B cell (primary cell): ENCODE results near the gene SLIT3. TPM values are rescaled to one million over a fixed set of nuclear protein-coding genes. Genes with fewer than 3 reads are reported as not detected.

Source experiments
- ATAC-seq: fragments of 200-7000 bp; cut with Tn5 transposase; one replicate; pipeline ENCODE4 v1.10.0; 2021; ENCODE audit warnings: low read depth, mild to moderate bottlenecking, moderate number of reproducible peaks, moderate library complexity
- CTCF ChIA-PET: fragments of 350-600 bp; sonication (Branson Sonifier 250); formaldehyde crosslinking; loops from one replicate; lab custom pipeline; 2021; ENCODE audit warnings: antibody characterized with exemption, inconsistent platforms; lab: Charles Lee
- POLR2A ChIA-PET: fragments of 350-600 bp; sonication (Branson Sonifier 250); formaldehyde crosslinking; loops from one replicate; lab custom pipeline; 2021; ENCODE audit warnings: antibody characterized with exemption; lab: Charles Lee
- DNase-seq: peaks from one replicate; pipeline ENCODE4 v3.0.0; 2013
- H2AFZ ChIP-seq: 2 replicates; pipeline ENCODE4 v1.6.1; 2012; ENCODE audit warnings: mild to moderate bottlenecking, low read depth, low read length; ENCODE audit not compliant: insufficient read depth, poor library complexity, severe bottlenecking
- H3K27ac ChIP-seq, 2 donors: 1 replicate in 1 of 2; 2 replicates in 1 of 2; pipeline ENCODE4 v1.5.1; 2012 to 2013; ENCODE audit warnings: low read length in 2 of 2, mild to moderate bottlenecking in 2 of 2, moderate library complexity in 1 of 2
- H3K27me3 ChIP-seq, 4 experiments: fragments of 200-600 bp in 1 of 4; sonication (generic) in 1 of 4; replicated peaks in 1 of 4; 1 replicate in 2 of 4; 2 replicates in 2 of 4; pipeline versions ENCODE4 v1.6.1 to v1.7.0; 2013 to 2016; ENCODE audit warnings: low read length in 3 of 4, mild to moderate bottlenecking in 2 of 4, mixed read lengths in 1 of 4, moderate library complexity in 1 of 4; ENCODE audit not compliant: insufficient read depth in 4 of 4, control insufficient read depth in 3 of 4; ENCODE audit errors: control extremely low read depth in 1 of 4
- H3K36me3 ChIP-seq, 2 experiments: replicated peaks in 1 of 2; 1 replicate in 1 of 2; 2 replicates in 1 of 2; pipeline versions ENCODE4 v1.6.1 to v1.7.1; 2013; ENCODE audit warnings: low read length in 1 of 2; ENCODE audit not compliant: insufficient read depth in 2 of 2, control insufficient read depth in 1 of 2; ENCODE audit errors: control extremely low read depth in 1 of 2, extremely low read depth in 1 of 2
- H3K4me1 ChIP-seq, 2 donors: fragments of 200-600 bp in 1 of 2; sonication (generic) in 1 of 2; 1 replicate in 1 of 2; 2 replicates in 1 of 2; pipeline versions ENCODE4 v1.5.1 to v1.6.1; 2013 to 2017; ENCODE audit warnings: low read length in 2 of 2; ENCODE audit not compliant: control insufficient read depth in 2 of 2, insufficient read depth in 2 of 2
- H3K4me2 ChIP-seq: replicated peaks from 2 replicates; pipeline ENCODE3; 2012; ENCODE audit warnings: mild to moderate bottlenecking, low read depth, low read length; ENCODE audit not compliant: poor library complexity, severe bottlenecking
- H3K4me3 ChIP-seq, 5 experiments: fragments of 200-600 bp in 1 of 5; sonication (generic) in 1 of 5; 1 replicate in 3 of 5; 2 replicates in 2 of 5; pipeline versions ENCODE4 v1.5.1 to v1.7.0; 2011 to 2016; ENCODE audit warnings: low read length in 4 of 5, mild to moderate bottlenecking in 4 of 5, low read depth in 2 of 5, control low read depth in 1 of 5, moderate library complexity in 1 of 5; ENCODE audit not compliant: insufficient read depth in 1 of 5; ENCODE audit errors: control extremely low read depth in 1 of 5, extremely low read depth in 1 of 5
- H3K79me2 ChIP-seq: fragments of 200-600 bp; sonication (generic); one replicate; pipeline ENCODE4 v1.6.0; 2016; ENCODE audit warnings: low read length; ENCODE audit not compliant: control insufficient read depth, insufficient read depth
- H3K9ac ChIP-seq: fragments of 200-600 bp; sonication (generic); 2 replicates; pipeline ENCODE4 v1.6.1; 2017; ENCODE audit warnings: mild to moderate bottlenecking, low read length, moderate library complexity
- H3K9me3 ChIP-seq, 3 donors: one replicate each; pipeline versions ENCODE4 v1.6.1 to v1.7.1; 2013; ENCODE audit warnings: low read length in 2 of 3; ENCODE audit not compliant: control insufficient read depth in 2 of 3, insufficient read depth in 1 of 3; ENCODE audit errors: control extremely low read depth in 1 of 3
- H4K20me1 ChIP-seq: 2 replicates; pipeline ENCODE4 v1.6.0; 2012; ENCODE audit warnings: mild to moderate bottlenecking, low read length; ENCODE audit not compliant: insufficient read depth, control insufficient read depth, poor library complexity, severe bottlenecking
- H3K27ac Mint-ChIP-seq: one replicate; pipeline ENCODE4 v1.8.0; 2021; ENCODE audit warnings: mixed read lengths
- H3K27me3 Mint-ChIP-seq: one replicate; pipeline ENCODE4 v1.8.0; 2021; ENCODE audit warnings: mixed read lengths
- H3K4me1 Mint-ChIP-seq: one replicate; pipeline ENCODE4 v1.8.0; 2021; ENCODE audit warnings: mixed read lengths
- H3K4me3 Mint-ChIP-seq: one replicate; pipeline ENCODE4 v1.8.0; 2021; ENCODE audit warnings: mixed read lengths
- H3K9me3 Mint-ChIP-seq: one replicate; pipeline ENCODE4 v1.8.0; 2022; ENCODE audit warnings: mixed read lengths; ENCODE audit not compliant: insufficient read depth
- CTCF ChIP-seq: fragments of 200-600 bp; IDR thresholded peaks from one replicate; pipeline ENCODE4 v1.8.0; 2022; ENCODE audit warnings: antibody characterized with exemption, mild to moderate bottlenecking
- EZH2 ChIP-seq: IDR thresholded peaks from 2 replicates; pipeline ENCODE4 v1.6.1; 2012; ENCODE audit warnings: borderline replicate concordance, low read depth, mild to moderate bottlenecking, moderate library complexity, low read length; ENCODE audit not compliant: insufficient read depth, poor library complexity, severe bottlenecking
- WGBS: methylation state at CpG from one replicate; pipeline ENCODE4 v1.1.5; 2013; ENCODE audit warnings: missing lambda C conversion rate; ENCODE audit not compliant: insufficient coverage; 5-methylcytosine and 5-hydroxymethylcytosine counted together
- intact Hi-C: fragments of 100-400 bp; cut with micrococcal nuclease; formaldehyde crosslinking; loops from one replicate; pipeline ENCODE4 v1.10.0; 2022
- polyA plus RNA-seq: library from polyadenylated mRNA; depleted of rRNA; stranded (reverse); fragments of >200 nt; gene quantifications from 2 replicates; pipeline ENCODE4 v1.2.3, GENCODE V29; 2012
- total RNA-seq, 2 donors: library from RNA; stranded (reverse); fragments of 120-200 nt in 1 of 2; gene quantifications; 1 replicate in 1 of 2; 2 replicates in 1 of 2; pipeline versions ENCODE4 v1.2.3 to v1.2.4, GENCODE V29; 2013 to 2022

The SLIT3 gene
- total and polyA plus RNA-seq, 2 donors (not counting 1 experiment from before 2014, with no cell fraction given) = not detected

DNA sequence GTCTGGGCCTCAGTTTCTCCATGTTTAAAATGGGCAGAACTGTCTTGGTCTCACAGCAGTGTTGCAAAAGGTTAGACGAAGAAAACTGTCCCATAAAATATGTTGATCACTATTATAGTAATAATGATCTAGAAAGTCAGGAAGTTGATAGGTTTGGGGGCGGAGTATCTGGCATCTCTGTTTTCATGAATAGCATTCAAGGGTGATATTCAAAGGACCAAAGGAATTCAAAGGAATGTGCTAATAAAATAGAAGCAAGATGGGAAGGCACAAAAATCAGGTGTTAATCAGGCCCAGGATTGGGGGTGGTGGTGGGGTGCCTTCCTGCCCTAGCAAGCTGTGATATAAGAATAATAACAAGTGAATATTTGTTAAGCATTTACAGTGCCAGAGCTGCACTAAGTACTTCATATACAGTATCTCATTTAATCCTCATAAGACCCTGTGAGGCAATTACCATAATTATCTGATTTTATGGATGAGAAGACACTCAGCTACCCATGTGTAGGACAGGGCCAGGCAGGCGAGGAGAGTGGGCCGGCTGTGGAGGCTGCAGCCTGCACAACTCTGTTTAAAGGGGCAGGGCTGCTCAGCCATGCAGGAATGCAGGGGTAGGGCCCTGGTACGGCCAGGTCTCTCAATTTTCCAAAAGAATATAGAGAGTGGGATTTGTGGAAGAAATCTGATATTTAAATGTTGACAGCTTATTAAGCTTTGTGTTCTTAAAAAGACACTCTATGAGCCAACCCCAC, 579.8 kb downstream of the SLIT3 start:
- Mint-ChIP-seq H3K27me3 (peaks cover 31% of the 10 kb centered on the region), H3K4me3 (no peak overlapping the region), H3K4me1 (no peaks in the 10 kb centered on the region), H3K27ac (no peak overlapping the region), H3K9me3 (no peaks in the 10 kb centered on the region)
- Histone ChIP-seq H3K27ac (no peak overlapping the region), H3K4me1 (no peaks in the 10 kb centered on the region), H3K79me2 (no peaks in the 10 kb centered on the region), H3K27me3 (peaks cover 0 to 6% (median 0%) of the 10 kb centered on the region in 4 experiments), H3K4me2 (no peak overlapping the region), H3K9ac (no peak overlapping the region), H2AFZ (no peak overlapping the region), H3K36me3 (no peaks in the 10 kb centered on the region), H3K4me3 (no peak overlapping the region), H4K20me1 (no peaks in the 10 kb centered on the region), H3K9me3 (no peaks in the 10 kb centered on the region)
- ChIA-PET CTCF (no interaction called here), POLR2A (no interaction called here)
- DNase-seq (no peak), ATAC-seq (no peak)
- no peak for TF ChIP-seq EZH2
- TF ChIP-seq CTCF = no peak
- WGBS = 94% methylated on average over 3 of the region's 5 CpGs
- intact Hi-C loops = no loop called here

DNA sequence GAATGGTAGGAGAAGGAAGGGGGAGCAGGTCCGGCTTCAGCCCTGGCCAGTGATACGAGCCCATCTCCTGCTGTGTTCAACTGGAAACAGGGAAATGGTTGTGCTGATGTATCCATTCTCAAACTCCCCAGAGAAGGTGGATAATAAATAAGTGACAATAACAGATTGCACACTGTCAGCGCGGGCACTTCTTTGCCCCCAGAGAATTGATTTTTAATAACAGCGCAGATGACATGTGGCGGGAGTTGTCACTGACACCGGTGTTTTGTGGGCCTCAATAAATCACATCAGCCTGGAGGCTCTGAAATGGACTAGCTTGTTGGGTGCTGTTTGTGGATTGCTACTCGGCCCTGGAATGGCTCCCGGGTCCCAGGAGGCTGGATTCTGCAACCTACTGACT, 580.4 kb downstream of the SLIT3 start:
- Histone ChIP-seq H3K9ac (no peak overlapping the region), H3K27ac (no peak overlapping the region), H3K36me3 (no peaks in the 10 kb centered on the region), H3K4me3 (no peak overlapping the region), H3K27me3 (peaks cover 0 to 6% (median 0%) of the 10 kb centered on the region in 4 experiments), H3K4me1 (no peaks in the 10 kb centered on the region), H3K9me3 (no peaks in the 10 kb centered on the region), H2AFZ (no peak overlapping the region), H3K4me2 (no peak overlapping the region), H4K20me1 (no peaks in the 10 kb centered on the region), H3K79me2 (no peaks in the 10 kb centered on the region)
- H3K9me3 Mint-ChIP-seq = no peaks in the 10 kb centered on the region
- intact Hi-C loops = no loop called here
- no peak for DNase-seq
- ATAC-seq = no peak
- H3K27me3 Mint-ChIP-seq = peaks cover 31% of the 10 kb centered on the region
- POLR2A ChIA-PET = no interaction called here
- TF ChIP-seq EZH2 (no peak), CTCF (no peak)
- H3K4me3 Mint-ChIP-seq = no peak overlapping the region
- CTCF ChIA-PET = no interaction called here
- WGBS = 92% methylated on average over 9 of the region's 9 CpGs
- H3K27ac Mint-ChIP-seq = no peak overlapping the region
- no peaks in the 10 kb centered on the region for H3K4me1 Mint-ChIP-seq
